Nephron (organoid): ENCODE data around the gene ARID1B.

Source experiments
- H3K27ac Mint-ChIP-seq, 3 experiments: 2 replicates each; pipeline ENCODE4 v1.8.0; 2020; ENCODE audit warnings: mixed read lengths in 3 of 3, mild to moderate bottlenecking in 2 of 3, moderate library complexity in 1 of 3
- H3K27me3 Mint-ChIP-seq: 2 replicates; pipeline ENCODE4 v1.8.0; 2021; ENCODE audit warnings: low read depth, mild to moderate bottlenecking, moderate library complexity, mixed read lengths
- H3K36me3 Mint-ChIP-seq: 2 replicates; pipeline ENCODE4 v1.8.0; 2020; ENCODE audit warnings: low read depth, mixed read lengths
- H3K4me1 Mint-ChIP-seq: 2 replicates; pipeline ENCODE4 v1.8.0; 2020; ENCODE audit warnings: mixed read lengths
- H3K4me3 Mint-ChIP-seq, 3 experiments: 2 replicates each; pipeline ENCODE4 v1.8.0; 2020; ENCODE audit warnings: mild to moderate bottlenecking in 3 of 3, mixed read lengths in 3 of 3, moderate library complexity in 2 of 3
- H3K9me3 Mint-ChIP-seq: 2 replicates; pipeline ENCODE4 v1.8.0; 2020; ENCODE audit warnings: mixed read lengths
- CTCF ChIP-seq, 3 experiments: fragments of 200-600 bp; sonication (generic); IDR thresholded peaks; one replicate each; pipeline ENCODE4 v1.5.0; 2021; ENCODE audit warnings: antibody characterized with exemption in 3 of 3; ENCODE audit not compliant: unreplicated experiment in 3 of 3

Gene ARID1B

GRCh38 chr6:156961282-156961892, 184.2 kb downstream of the ARID1B start:
- no peaks in the 10 kb centered on the region for H3K9me3 Mint-ChIP-seq
- H3K36me3 Mint-ChIP-seq = no peaks in the 10 kb centered on the region
- H3K4me1 Mint-ChIP-seq = peaks cover 29% of the 10 kb centered on the region
- no peak overlapping the region for H3K27ac Mint-ChIP-seq
- no peak overlapping the region for H3K4me3 Mint-ChIP-seq
- no peaks in the 10 kb centered on the region for H3K27me3 Mint-ChIP-seq
- no peak for TF ChIP-seq CTCF (IDR thresholded peaks at IDR 0.05; ENCODE audit: unreplicated experiment in 3 of 3)

GRCh38 chr6:156963712-156964700, 186.8 kb downstream of the ARID1B start:
- H3K4me1 Mint-ChIP-seq = peaks cover 9% of the 10 kb centered on the region
- peak overlapping the region in 2 of 3 experiments; percentile 26 to 57 for H3K27ac Mint-ChIP-seq
- H3K9me3 Mint-ChIP-seq = no peaks in the 10 kb centered on the region
- H3K36me3 Mint-ChIP-seq = no peaks in the 10 kb centered on the region
- no peak overlapping the region for H3K4me3 Mint-ChIP-seq
- no peak for TF ChIP-seq CTCF (IDR thresholded peaks at IDR 0.05; ENCODE audit: unreplicated experiment in 3 of 3)
- no peaks in the 10 kb centered on the region for H3K27me3 Mint-ChIP-seq

- H3K27me3 Mint-ChIP-seq = no peaks in the 10 kb centered on the region
- H3K4me1 Mint-ChIP-seq = peaks cover 7% of the 10 kb centered on the region
- H3K4me3 Mint-ChIP-seq = no peak overlapping the region
- H3K27ac Mint-ChIP-seq = no peak overlapping the region
- no peaks in the 10 kb centered on the region for H3K36me3 Mint-ChIP-seq
- TF ChIP-seq CTCF (IDR thresholded peaks at IDR 0.05; ENCODE audit: unreplicated experiment in 3 of 3) = no peak
- no peaks in the 10 kb centered on the region for H3K9me3 Mint-ChIP-seq
Measured at GRCh38 chr6:156967852-156968251, 190.7 kb downstream of the ARID1B start.

- no peaks in the 10 kb centered on the region for H3K36me3 Mint-ChIP-seq
- H3K9me3 Mint-ChIP-seq = no peaks in the 10 kb centered on the region
- H3K4me3 Mint-ChIP-seq = no peak overlapping the region
- TF ChIP-seq CTCF (IDR thresholded peaks at IDR 0.05; ENCODE audit: unreplicated experiment in 3 of 3) = no peak
- H3K27ac Mint-ChIP-seq = peak overlapping the region in 1 of 3 experiments; percentile 16
- peaks cover 18% of the 10 kb centered on the region for H3K4me1 Mint-ChIP-seq
- H3K27me3 Mint-ChIP-seq = no peaks in the 10 kb centered on the region
Measured at GRCh38 chr6:156969233-156969632, 192.1 kb downstream of the ARID1B start.

GRCh38 chr6:156970595-156971112, 193.5 kb downstream of the ARID1B start:
- H3K27me3 Mint-ChIP-seq = no peaks in the 10 kb centered on the region
- H3K4me1 Mint-ChIP-seq = peaks cover 28% of the 10 kb centered on the region
- no peaks in the 10 kb centered on the region for H3K36me3 Mint-ChIP-seq
- H3K4me3 Mint-ChIP-seq = no peak overlapping the region
- no peak overlapping the region for H3K27ac Mint-ChIP-seq
- no peaks in the 10 kb centered on the region for H3K9me3 Mint-ChIP-seq
- no peak for TF ChIP-seq CTCF (IDR thresholded peaks at IDR 0.05; ENCODE audit: unreplicated experiment in 3 of 3)
